Natural killer cell (primary cell): Measurements from ENCODE around the gene FRMD4A. TPM values are rescaled to one million over a fixed set of nuclear protein-coding genes. Genes with fewer than 3 reads are reported as not detected.

Experiments used
- ATAC-seq, 3 donors: fragments of 150-1000 bp in 2 of 3; fragments of 200-7000 bp in 1 of 3; cut with Tn5 transposase; 1 replicate in 1 of 3; 2 replicates in 2 of 3; pipeline ENCODE4 v1.10.0; 2021; ENCODE audit warnings: mild to moderate bottlenecking in 2 of 3, moderate library complexity in 2 of 3
- DNase-seq, 2 donors: peaks; one replicate each; pipeline versions ENCODE4 v3.0.0 to v3.0.0-alpha.2; 2013 to 2021; ENCODE audit warnings: mixed read lengths in 1 of 2
- H3K27ac ChIP-seq: one replicate; pipeline ENCODE4 v1.5.1; 2013; ENCODE audit warnings: mild to moderate bottlenecking, low read length
- H3K27me3 ChIP-seq: one replicate; pipeline ENCODE4 v1.6.1; 2013; ENCODE audit warnings: low read length; ENCODE audit not compliant: control insufficient read depth, insufficient read depth
- H3K36me3 ChIP-seq: one replicate; pipeline ENCODE4 v1.6.1; 2013; ENCODE audit warnings: low read length; ENCODE audit not compliant: control insufficient read depth, insufficient read depth
- H3K4me1 ChIP-seq: one replicate; pipeline ENCODE4 v1.6.1; 2013; ENCODE audit warnings: low read length; ENCODE audit not compliant: control insufficient read depth, insufficient read depth
- H3K4me3 ChIP-seq: one replicate; pipeline ENCODE4 v1.5.1; 2013; ENCODE audit warnings: low read length
- H3K9me3 ChIP-seq: one replicate; pipeline ENCODE4 v1.6.1; 2013; ENCODE audit warnings: low read length; ENCODE audit not compliant: control insufficient read depth, insufficient read depth
- H3K27ac Mint-ChIP-seq, 2 donors: one replicate each; pipeline ENCODE4 v1.8.0; 2022; ENCODE audit warnings: mild to moderate bottlenecking in 2 of 2, mixed read lengths in 2 of 2, moderate library complexity in 1 of 2
- H3K27me3 Mint-ChIP-seq, 2 donors: one replicate each; pipeline ENCODE4 v1.8.0; 2022; ENCODE audit warnings: low read depth in 2 of 2, mixed read lengths in 2 of 2
- H3K36me3 Mint-ChIP-seq: one replicate; pipeline ENCODE4 v1.8.0; 2022; ENCODE audit warnings: mixed read lengths
- H3K4me1 Mint-ChIP-seq, 2 donors: one replicate each; pipeline ENCODE4 v1.8.0; 2022; ENCODE audit warnings: mixed read lengths in 2 of 2
- H3K4me3 Mint-ChIP-seq: one replicate; pipeline ENCODE4 v1.8.0; 2022; ENCODE audit warnings: mild to moderate bottlenecking, moderate library complexity, mixed read lengths
- H3K9me3 Mint-ChIP-seq, 2 donors: one replicate each; pipeline ENCODE4 v1.8.0; 2022; ENCODE audit warnings: mixed read lengths in 2 of 2
- CTCF ChIP-seq: fragments of 200-600 bp; IDR thresholded peaks from one replicate; pipeline ENCODE4 v1.8.0; 2022; ENCODE audit warnings: antibody characterized with exemption
- WGBS: methylation state at CpG from one replicate; pipeline ENCODE4 v1.1.7; 2013; ENCODE audit warnings: missing lambda C conversion rate; ENCODE audit not compliant: insufficient coverage; 5-methylcytosine and 5-hydroxymethylcytosine counted together
- intact Hi-C: fragments of 100-400 bp; cut with micrococcal nuclease; formaldehyde crosslinking; loops from one replicate; pipeline ENCODE4 v1.14.2; 2022
- total RNA-seq, 4 donors: library from RNA; stranded (reverse); fragments of 120-200 nt in 1 of 4; gene quantifications; one replicate each; pipeline versions ENCODE4 v1.2.3 to v1.2.4, GENCODE V29; 2013 to 2022

The FRMD4A gene
- total RNA-seq, 3 donors from 2014 or later (not counting 1 experiment from before 2014, with no cell fraction given) = 0.36 to 0.38 TPM; not detected in 1

GRCh38 chr10:13657101-13657680 lies 673.5 kb downstream of the FRMD4A start:
- Histone ChIP-seq H3K4me1 (peaks cover 21% of the 10 kb centered on the region), H3K27me3 (no peaks in the 10 kb centered on the region), H3K36me3 (no peaks in the 10 kb centered on the region), H3K27ac (no peak overlapping the region), H3K9me3 (no peaks in the 10 kb centered on the region), H3K4me3 (no peak overlapping the region)
- no peak overlapping the region for H3K27ac Mint-ChIP-seq
- no peak for ATAC-seq
- intact Hi-C loops = no loop called here
- TF ChIP-seq CTCF = no peak
- DNase-seq = no peak
- no peaks in the 10 kb centered on the region for H3K9me3 Mint-ChIP-seq
- H3K4me3 Mint-ChIP-seq = no peak overlapping the region
- H3K36me3 Mint-ChIP-seq = no peaks in the 10 kb centered on the region
- H3K4me1 Mint-ChIP-seq = peaks cover 10 to 11% of the 10 kb centered on the region in 2 donors
- no peaks in the 10 kb centered on the region for H3K27me3 Mint-ChIP-seq
- 98% methylated on average over 49 of the region's 49 CpGs for WGBS

- Mint-ChIP-seq H3K27ac (no peak overlapping the region), H3K27me3 (no peaks in the 10 kb centered on the region), H3K9me3 (no peaks in the 10 kb centered on the region), H3K4me3 (no peak overlapping the region), H3K36me3 (no peaks in the 10 kb centered on the region), H3K4me1 (peaks cover 10 to 11% of the 10 kb centered on the region in 2 donors)
- Histone ChIP-seq H3K9me3 (no peaks in the 10 kb centered on the region), H3K27ac (no peak overlapping the region), H3K4me1 (peaks cover 21% of the 10 kb centered on the region), H3K36me3 (no peaks in the 10 kb centered on the region), H3K4me3 (no peak overlapping the region), H3K27me3 (no peaks in the 10 kb centered on the region)
- no peak for TF ChIP-seq CTCF
- intact Hi-C loops = no loop called here
- WGBS = 97% methylated on average over 68 of the region's 68 CpGs
- ATAC-seq (no peak), DNase-seq (no peak)
Observed at GRCh38 chr10:13656337-13657100, 674.2 kb downstream of the FRMD4A start.

GRCh38 chr10:13654846-13655245 lies 675.9 kb downstream of the FRMD4A start:
- no peak overlapping the region for H3K27ac ChIP-seq
- Mint-ChIP-seq H3K4me3 (no peak overlapping the region), H3K27me3 (no peaks in the 10 kb centered on the region), H3K4me1 (peaks cover 5% of the 10 kb centered on the region in 2 donors), H3K27ac (no peak overlapping the region), H3K36me3 (no peaks in the 10 kb centered on the region), H3K9me3 (no peaks in the 10 kb centered on the region)
- intact Hi-C loops = no loop called here
- ATAC-seq = no peak
- no peak overlapping the region for H3K4me3 ChIP-seq
- no peaks in the 10 kb centered on the region for H3K27me3 ChIP-seq
- no peak for DNase-seq
- no peaks in the 10 kb centered on the region for H3K9me3 ChIP-seq
- peaks cover 17% of the 10 kb centered on the region for H3K4me1 ChIP-seq
- no peak for TF ChIP-seq CTCF
- 92% methylated on average over 3 of the region's 4 CpGs for WGBS
- no peaks in the 10 kb centered on the region for H3K36me3 ChIP-seq
